NCI-H146 (cell line): ENCODE measurements around the gene MIPOL1.
"Not testable (repeated sequence)": the region's sequence is repeated elsewhere in the genome, so short reads cannot be mapped to it uniquely, and the experiment has no call there.

Experiments used
- DNase-seq: peaks from one replicate; lab custom pipeline; 2025; lab: John Stamatoyannopoulos, UW

The MIPOL1 gene

DNA sequence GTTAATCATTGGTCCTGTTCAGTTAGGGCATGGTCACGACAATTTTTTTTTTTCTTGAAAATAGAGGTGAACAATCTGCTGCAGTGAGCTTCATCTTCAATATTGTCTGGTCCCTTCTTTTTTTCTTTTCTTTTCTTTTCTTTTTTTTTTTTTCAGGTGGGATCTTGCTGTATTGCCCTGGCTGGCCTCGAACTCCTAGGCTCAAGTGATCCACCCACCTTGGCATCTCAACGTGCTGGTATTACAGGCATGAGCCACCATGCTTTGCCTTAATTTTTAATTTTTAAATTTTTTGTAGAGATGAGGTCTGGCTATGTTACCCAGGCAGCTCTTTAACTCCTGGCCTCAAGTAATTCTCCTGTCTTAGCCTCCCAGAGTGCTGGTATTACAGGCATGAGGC is 36.5 kb downstream of the MIPOL1 start:
- no peak for DNase-seq

DNA sequence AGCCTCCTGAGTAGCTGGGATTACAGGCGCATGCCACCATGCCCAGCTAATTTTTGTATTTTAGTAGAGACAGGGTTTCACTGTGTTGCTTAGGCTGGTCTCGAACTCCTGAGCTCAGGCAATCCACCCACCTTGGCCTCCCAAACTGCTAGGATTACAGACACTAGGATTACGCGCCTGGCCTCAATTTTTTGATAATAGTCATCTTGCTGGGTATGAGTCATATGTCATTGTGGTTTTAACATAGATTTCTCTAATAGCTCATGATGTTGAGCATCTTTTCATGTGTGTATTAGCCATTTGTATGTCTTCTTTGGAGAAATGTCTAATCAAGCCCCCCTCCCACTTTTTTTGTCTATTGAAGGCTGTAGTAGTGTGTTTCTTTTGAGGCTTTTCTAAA is 38.3 kb downstream of the MIPOL1 start:
- DNase-seq, result not testable (repeated sequence)

GRCh38 chr14:37237094-37237493 is 39.4 kb downstream of the MIPOL1 start:
- DNase-seq, result no peak

DNA sequence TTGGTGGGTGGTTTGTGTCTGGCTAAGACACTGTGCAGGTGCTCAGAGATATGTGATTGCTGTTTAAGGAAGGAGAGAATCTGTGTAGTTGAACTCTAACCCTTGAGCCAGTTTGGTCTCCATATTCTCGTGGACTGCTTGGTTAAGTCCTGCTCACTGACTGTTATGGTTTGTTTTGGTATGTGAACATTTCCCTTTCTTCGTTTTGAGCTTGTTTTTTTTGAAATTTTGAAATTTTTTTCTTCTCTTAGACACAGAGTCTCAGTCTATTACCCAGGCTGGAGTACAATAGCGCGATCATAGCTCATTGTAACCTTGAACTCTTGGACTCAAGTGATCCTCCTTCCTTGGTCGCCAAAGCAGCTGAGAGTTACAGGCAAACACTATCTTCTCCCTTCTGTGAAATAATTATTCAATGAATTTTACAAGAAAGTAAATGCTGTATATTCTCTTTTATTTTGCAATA is 40.0 kb downstream of the MIPOL1 start:
- no peak for DNase-seq

DNA sequence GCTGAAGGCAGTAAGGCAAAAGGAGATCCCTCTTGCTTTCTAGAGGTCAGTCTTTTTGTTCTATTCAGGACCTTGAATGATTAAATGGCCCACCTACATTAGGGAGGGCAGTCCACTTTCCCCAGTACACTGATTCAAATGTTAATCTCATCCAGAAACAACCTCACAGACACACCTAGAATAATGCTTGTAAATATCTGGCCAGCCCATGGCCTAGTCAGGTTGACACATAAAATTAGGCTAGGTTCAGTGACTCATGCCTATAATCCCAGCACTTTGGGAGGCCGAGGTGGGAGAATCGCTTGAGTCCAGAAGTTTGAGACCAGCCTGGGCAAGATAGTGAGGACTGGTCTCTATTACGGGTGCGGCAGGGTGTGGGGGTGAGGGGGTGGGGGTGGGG is 43.5 kb downstream of the MIPOL1 start:
- DNase-seq, result no peak

DNA sequence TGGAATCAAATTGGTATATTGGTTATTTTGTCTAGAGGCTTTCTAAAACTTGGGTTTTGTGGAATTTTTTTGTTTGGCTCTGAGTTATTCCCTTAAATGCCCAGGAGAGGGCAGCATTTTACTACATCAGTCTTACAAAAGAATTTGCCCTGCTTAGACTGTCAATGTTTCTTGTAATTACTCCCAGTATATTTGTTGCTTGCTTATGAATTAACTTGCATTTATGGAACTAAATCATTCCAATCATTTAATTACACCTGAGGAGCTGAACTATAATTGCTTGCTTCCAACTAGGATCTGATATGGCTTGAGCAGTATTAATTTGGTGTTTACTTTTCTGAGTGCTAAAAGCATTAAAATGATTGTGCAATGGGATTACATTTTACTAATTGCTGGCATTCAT is 48.7 kb downstream of the MIPOL1 start:
- DNase-seq, result peak; percentile 72

DNA sequence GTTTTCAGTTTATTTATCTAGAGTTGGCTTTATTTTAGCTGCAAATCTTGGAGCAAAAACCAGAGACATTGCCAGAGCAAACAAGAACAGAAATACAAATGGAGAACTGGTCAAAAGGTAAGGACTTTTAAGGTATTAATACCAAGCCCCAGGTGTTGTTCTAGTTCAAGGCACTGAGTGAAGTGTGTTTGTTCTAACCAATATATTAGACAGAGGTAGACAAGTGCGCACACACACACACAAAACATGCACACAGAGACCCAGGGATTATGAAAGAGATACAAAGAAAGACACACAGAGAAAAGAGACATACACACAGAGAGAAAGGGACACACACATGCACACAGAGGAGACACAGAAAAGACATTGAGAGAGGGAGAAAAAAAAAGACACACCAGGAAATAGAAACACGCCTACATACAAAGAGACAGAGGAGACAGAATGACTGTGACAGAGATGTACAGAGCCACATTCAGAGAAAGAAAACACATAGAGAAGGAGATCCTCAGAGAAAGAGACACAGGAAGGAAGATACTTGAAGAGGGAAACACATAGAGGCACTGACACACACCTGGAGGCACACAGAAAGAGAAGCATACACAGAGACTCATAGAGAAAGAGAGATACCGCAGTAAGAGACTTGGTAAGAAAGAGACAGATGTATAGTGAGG is 50.2 kb downstream of the MIPOL1 start:
- DNase-seq, result no peak

DNA sequence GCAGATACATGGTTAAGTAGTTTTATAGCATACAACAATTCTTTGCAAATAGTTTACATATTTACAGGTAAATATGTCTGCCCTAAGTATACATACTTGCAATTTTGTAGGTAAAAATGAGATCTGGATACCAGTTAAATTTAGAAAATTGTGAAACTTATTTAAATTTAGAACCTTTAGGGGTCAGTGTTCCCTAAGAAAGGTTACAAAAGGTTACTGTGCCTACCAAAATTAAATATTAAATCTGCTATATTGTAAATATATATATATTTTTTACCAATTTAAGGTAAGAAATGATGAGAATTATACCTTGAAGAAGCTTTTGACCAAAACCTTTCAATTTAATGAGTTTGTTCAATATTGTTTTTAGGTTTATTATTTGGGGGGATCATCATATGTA is 54.0 kb downstream of the MIPOL1 start:
- no peak for DNase-seq

GRCh38 chr14:37252434-37252833 is 54.7 kb downstream of the MIPOL1 start:
- DNase-seq, result no peak

DNA sequence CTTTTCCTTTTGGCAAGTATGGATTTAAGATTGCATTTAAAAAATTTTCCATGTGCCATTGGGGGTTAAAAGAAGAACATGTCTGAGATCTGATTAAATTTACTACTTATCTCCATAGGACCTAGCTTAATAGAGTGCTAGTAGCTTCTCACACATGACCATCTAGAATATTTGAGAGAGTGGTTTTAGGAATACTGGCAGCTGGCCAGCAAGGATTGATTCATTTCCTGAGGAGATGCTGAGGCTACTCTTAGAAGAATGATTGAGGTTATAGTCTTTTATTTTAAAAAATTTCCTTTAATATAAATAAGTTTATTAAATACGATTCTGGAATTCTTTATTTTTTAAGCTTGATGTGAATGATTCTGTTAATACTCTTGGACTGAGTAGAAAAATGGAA is 56.2 kb downstream of the MIPOL1 start:
- DNase-seq, result no peak

DNA sequence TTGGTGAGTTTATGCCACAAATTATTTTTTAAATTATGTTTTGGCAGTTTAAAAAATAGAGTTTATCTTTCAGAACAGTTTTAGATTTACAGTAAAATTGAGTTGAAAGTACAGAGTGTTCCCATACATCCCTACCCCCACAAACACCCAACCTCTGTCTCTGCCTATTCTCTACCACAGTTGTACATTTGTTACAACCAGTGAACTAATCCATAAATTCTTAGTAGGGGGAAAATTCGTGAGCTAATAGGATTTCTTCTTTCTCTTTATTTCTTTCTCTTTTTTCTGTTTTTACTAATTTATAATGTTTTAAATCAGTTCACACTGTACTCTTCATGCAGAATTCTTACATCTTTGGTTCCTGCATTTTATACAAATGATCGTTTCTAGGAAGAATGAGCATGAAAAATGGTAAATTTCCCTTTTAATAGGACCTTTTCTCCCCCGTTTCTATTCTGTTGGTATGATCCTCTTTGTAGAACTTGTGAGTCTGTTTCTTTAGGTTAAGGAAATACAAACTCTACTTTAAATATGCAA is 56.7 kb downstream of the MIPOL1 start:
- DNase-seq, result no peak

- peak; percentile 13 for DNase-seq
Measured at GRCh38 chr14:37257501-37258070, 59.8 kb downstream of the MIPOL1 start.

DNA sequence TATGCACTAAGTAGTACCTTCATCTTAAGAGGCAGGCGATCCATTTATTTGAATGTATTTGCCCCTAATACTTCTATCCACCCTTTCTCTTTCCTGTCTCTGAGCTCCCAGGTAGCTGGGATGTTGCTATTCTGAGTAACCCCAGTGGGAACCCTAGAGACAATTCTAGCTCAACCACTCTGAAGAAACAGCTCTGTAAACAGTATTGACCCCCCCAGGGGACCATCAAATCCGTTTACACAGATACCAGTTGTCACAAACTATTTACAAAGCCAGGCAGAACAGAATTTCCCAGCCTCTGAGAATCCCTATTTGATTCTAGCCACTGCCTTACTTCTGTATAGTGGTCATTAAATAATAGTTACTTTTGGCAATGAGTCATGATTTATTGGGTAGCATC is 64.9 kb downstream of the MIPOL1 start:
- peak; percentile 83 for DNase-seq

DNA sequence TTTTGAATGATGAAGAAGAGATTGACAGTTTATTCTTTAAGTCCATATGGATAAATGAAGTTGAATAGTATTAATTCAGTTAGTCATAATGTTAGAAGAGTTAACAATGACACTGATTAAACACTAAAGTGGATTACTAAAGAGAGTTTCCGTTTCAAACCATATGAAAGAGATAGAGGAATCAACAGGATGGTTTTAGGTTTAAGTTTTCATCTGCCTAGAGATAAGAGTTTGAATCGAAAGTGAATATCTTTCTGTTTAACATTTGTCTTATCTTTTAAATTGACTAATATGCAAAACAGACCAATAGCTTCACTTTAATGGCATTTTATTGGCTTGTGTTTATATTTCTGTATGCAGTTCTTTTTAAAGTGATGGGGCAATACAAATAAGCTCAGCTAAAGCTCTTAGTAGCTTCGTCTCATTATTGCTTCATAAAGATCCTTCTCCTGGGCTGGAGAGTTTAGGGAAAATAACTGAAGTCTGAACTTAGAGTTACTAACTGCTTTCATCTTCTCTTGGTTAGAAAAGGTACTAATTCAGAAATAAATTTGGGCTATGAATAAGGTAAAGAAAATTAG is 66.0 kb downstream of the MIPOL1 start:
- DNase-seq, result no peak

DNA sequence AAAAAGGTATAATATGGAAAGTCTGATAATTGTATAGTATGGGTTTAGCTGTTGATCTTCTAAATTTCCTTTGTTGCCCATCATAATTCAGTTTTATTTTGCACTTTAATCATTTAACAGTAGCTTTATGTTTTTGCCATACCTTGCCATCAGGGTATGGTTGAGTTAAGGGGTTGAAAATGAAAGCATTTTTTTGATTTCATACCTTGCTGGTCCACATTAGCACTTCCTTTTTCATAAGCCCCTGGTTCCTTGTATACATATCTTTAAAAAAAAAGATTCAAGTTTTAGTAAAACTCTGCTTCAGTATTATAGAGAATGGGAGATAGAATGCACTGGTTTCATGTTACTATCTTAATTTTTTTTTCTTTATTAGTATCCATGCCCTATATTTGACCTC is 71.1 kb downstream of the MIPOL1 start:
- DNase-seq, result no peak

DNA sequence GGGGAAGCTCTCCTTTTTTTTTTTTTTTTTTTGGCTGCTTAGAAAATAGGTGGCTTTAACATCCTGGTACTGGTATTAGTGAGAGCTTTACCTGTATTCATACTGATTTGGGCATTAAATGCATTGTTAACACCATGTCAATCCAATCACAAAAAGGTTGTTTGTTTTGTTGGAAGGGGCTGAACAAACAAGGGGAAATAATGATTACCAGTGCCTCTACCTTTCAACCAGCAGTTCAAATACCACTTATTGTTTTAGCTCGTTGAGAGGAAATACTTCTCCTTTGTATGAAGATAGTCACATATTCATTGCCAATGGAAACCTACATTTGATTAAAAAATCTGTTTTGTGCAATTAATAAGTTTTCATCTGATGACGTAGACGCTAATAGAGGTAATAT is 72.9 kb downstream of the MIPOL1 start:
- DNase-seq, result peak; percentile 55

DNA sequence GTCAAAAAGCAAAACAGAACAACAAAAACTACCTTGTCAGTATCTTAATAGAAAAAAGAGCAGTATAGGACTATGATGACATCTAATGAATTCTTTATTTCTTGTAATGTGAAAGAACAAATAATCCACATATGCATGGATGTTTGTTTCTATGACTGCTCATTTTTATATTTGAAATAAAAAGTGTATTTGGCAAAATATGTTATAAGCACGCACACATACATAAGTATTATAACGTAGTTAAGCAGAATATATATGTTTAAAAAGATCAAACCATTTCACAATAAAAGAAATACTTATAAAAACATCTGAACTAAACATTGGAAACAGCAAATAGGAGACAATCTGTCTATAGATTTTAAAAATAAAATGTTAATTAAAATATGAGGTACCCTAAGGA is 74.8 kb downstream of the MIPOL1 start:
- DNase-seq, result no peak

- no peak for DNase-seq
Measured at GRCh38 chr14:37274652-37275051, 76.9 kb downstream of the MIPOL1 start.

GRCh38 chr14:37275963-37276362 is 78.2 kb downstream of the MIPOL1 start:
- DNase-seq, result no peak

- peak; percentile 33 for DNase-seq
Measured at GRCh38 chr14:37278636-37279538, 81.2 kb downstream of the MIPOL1 start.

DNA sequence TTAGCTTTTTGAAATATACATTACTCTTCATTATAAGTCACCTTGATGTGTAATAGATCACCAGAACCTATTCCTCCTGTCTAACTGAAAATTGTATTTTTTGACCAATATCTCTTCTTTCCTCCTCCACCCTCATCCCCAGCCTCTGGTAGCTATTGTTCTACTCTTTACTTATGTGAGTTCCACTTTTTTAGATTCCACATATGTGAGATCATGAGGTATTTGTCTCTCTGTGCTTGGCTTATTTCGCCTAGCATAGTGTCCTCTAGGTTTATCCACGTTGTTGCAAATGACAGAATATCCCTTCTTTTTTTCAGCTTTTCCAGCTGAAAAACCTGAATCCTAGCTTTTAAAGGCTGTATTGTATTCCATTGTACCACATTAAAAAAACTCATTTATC is 82.1 kb downstream of the MIPOL1 start:
- no peak for DNase-seq

DNA sequence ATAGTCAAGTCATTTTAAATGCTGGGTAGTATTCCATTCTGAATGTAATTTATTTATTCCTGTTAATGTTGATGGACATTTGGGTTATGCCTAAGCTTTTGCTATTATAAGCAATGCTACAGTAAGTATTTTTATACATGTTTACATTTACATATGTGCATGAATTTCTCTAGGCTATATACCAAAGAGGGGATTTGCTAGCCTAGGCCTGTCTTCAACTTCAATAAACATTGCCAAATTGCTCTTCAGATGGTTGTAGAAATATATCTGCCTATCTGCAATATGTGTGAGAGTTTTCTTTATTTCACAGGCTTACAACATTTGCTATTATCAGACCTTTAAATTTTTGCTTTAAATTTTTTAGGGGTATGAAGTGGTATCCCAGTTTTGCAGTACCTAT is 87.0 kb downstream of the MIPOL1 start:
- no peak for DNase-seq
